ENCODE measurements around the gene BSND. TPM values are rescaled to one million over a fixed set of nuclear protein-coding genes. Genes with fewer than 3 reads are reported as not detected.

The BSND gene
- total RNA-seq, 1 experiment from 2014 or later = 0.17 TPM

GRCh38 chr1:54956726-54957125 is 42.0 kb upstream of the BSND start:
- H3K9me3 ChIP-seq (ENCODE audit: control insufficient read depth, low read depth, low read length) = peaks cover 25% of the 10 kb centered on the region
- no peak overlapping the region for H3T11ph ChIP-seq (ENCODE audit: low read length)
- Mint-ChIP-seq H3K36me3 (ENCODE audit: insufficient read depth in 1 of 3, low read depth in 3 of 3) (peaks cover 21 to 57% (median 30%) of the 10 kb centered on the region in 3 experiments), H3K27me3 (ENCODE audit: low read depth) (no peaks in the 10 kb centered on the region; the same call in 1 of the 2 replicates), H3K4me1 (peaks cover 8 to 11% of the 10 kb centered on the region in 2 experiments), H3K9me3 (peaks cover 45 to 52% of the 10 kb centered on the region in 2 experiments), H3K4me3 (no peak overlapping the region), H3K27ac (no peak overlapping the region)
- H2BK5ac ChIP-seq (ENCODE audit: insufficient read length, low read length) = no peak overlapping the region
- no peak overlapping the region for H3K4me2 ChIP-seq (ENCODE audit: insufficient read depth, insufficient read length, low read length)
- H3K56ac ChIP-seq (ENCODE audit: insufficient read length, low read depth, low read length) = no peak overlapping the region
- no peak overlapping the region for H4K5ac ChIP-seq (ENCODE audit: insufficient read length, low read depth, low read length)
- H3K9ac ChIP-seq (ENCODE audit: extremely low read depth, insufficient read length, low read length) = no peak overlapping the region
- no peak overlapping the region for H3K23ac ChIP-seq (ENCODE audit: insufficient read length, low read depth, low read length)
- no peak overlapping the region for H3K27ac ChIP-seq (ENCODE audit: insufficient read length, low read depth, low read length)
- no peaks in the 10 kb centered on the region for H3K79me2 ChIP-seq (ENCODE audit: insufficient read depth, low read length)
- H4K8ac ChIP-seq (replicated peaks; ENCODE audit: insufficient read length, low read depth, low read length) = no peak overlapping the region
- no peak overlapping the region for H2AK5ac ChIP-seq (ENCODE audit: insufficient read length, low read length)
- no peak overlapping the region for H2BK20ac ChIP-seq (ENCODE audit: low read depth, low read length, poor library complexity, severe bottlenecking)
- no peaks in the 10 kb centered on the region for H4K20me1 ChIP-seq (ENCODE audit: control insufficient read depth, insufficient read depth, insufficient read length)
- TF ChIP-seq CTCF (conservative IDR thresholded peaks at IDR 0.05) = no peak
- no peak overlapping the region for H2AFZ ChIP-seq (ENCODE audit: low read length)
- H3K4ac ChIP-seq (ENCODE audit: low read depth, low read length) = no peak overlapping the region
- no peaks in the 10 kb centered on the region for H3K27me3 ChIP-seq (ENCODE audit: insufficient read depth, low read length)
- no peak overlapping the region for H3K14ac ChIP-seq (ENCODE audit: insufficient read depth, low read length)
- no peak overlapping the region for H2BK15ac ChIP-seq (ENCODE audit: low read depth, low read length)
- no peak overlapping the region for H4K91ac ChIP-seq (ENCODE audit: insufficient read length, low read depth, low read length)
- H3K23me2 ChIP-seq (ENCODE audit: insufficient read length, low read depth, low read length, poor library complexity, severe bottlenecking) = no peaks in the 10 kb centered on the region
- no peak overlapping the region for H3K18ac ChIP-seq (ENCODE audit: insufficient read length, low read depth, low read length)
- no peaks in the 10 kb centered on the region for H3K79me1 ChIP-seq (ENCODE audit: insufficient read depth, low read depth, low read length, poor library complexity, severe bottlenecking)
- no CpG with 5 or more reads among the region's 4 CpGs for WGBS (ENCODE audit: extremely low coverage, insufficient read length, low lambda C conversion rate)
- peaks cover under 1% of the 10 kb centered on the region; the same call in 1 of the 2 replicates for H3K4me1 ChIP-seq (ENCODE audit: insufficient read depth, low read length)
- no peak overlapping the region for H2BK120ac ChIP-seq (ENCODE audit: low read depth, low read length, poor library complexity, severe bottlenecking)
- no peak overlapping the region for H2BK12ac ChIP-seq (ENCODE audit: insufficient read length, low read depth, low read length)
- DNase-seq = no peak
